ENCODE measurements around the gene PNMA6F.

Gene PNMA6F

GRCh38 chrX:153338836-153339235 lies 17.3 kb upstream of the PNMA6F start:
- Histone ChIP-seq H3K27me3 (ENCODE audit: insufficient read depth, low read length) (no peaks in the 10 kb centered on the region), H3K9ac (ENCODE audit: low read length) (no peak overlapping the region), H4K20me1 (ENCODE audit: insufficient read depth, low read length) (no peaks in the 10 kb centered on the region), H3K4me2 (ENCODE audit: low read length) (no peak overlapping the region), H3K4me1 (ENCODE audit: insufficient read depth, low read length, severe bottlenecking) (peaks cover 24% of the 10 kb centered on the region), H3K9me3 (ENCODE audit: low read length) (no peaks in the 10 kb centered on the region), H3K4me3 (ENCODE audit: low read depth, low read length, poor library complexity, severe bottlenecking) (no peak overlapping the region), H3K27ac (ENCODE audit: low read depth, low read length, poor library complexity, severe bottlenecking) (no peak overlapping the region), H2AFZ (ENCODE audit: low read length) (no peak overlapping the region), H3F3A (ENCODE audit: insufficient read depth, low read length) (no peaks in the 10 kb centered on the region), H3K9me2 (ENCODE audit: low read depth, low read length) (no peaks in the 10 kb centered on the region), H3K79me2 (ENCODE audit: insufficient read depth, low read length) (no peaks in the 10 kb centered on the region), H3K36me3 (ENCODE audit: insufficient read depth, low read length) (peaks cover 44% of the 10 kb centered on the region)
- TF ChIP-seq CTCF (IDR thresholded peaks at IDR 0.05; ENCODE audit: low read length) (no peak), EZH2 (IDR thresholded peaks at IDR 0.05; ENCODE audit: borderline replicate concordance, low read length) (no peak)

- Histone ChIP-seq H3K9ac (ENCODE audit: low read length) (no peak overlapping the region), H3K27me3 (ENCODE audit: insufficient read depth, low read length) (no peaks in the 10 kb centered on the region), H3K9me3 (ENCODE audit: low read length) (no peaks in the 10 kb centered on the region), H3K79me2 (ENCODE audit: insufficient read depth, low read length) (no peaks in the 10 kb centered on the region), H2AFZ (ENCODE audit: low read length) (no peak overlapping the region), H3K4me3 (ENCODE audit: low read depth, low read length, poor library complexity, severe bottlenecking) (no peak overlapping the region), H3K4me2 (ENCODE audit: low read length) (no peak overlapping the region), H3K36me3 (ENCODE audit: insufficient read depth, low read length) (peaks cover 40% of the 10 kb centered on the region), H3K4me1 (ENCODE audit: insufficient read depth, low read length, severe bottlenecking) (peaks cover 30% of the 10 kb centered on the region), H3F3A (ENCODE audit: insufficient read depth, low read length) (no peaks in the 10 kb centered on the region), H4K20me1 (ENCODE audit: insufficient read depth, low read length) (no peaks in the 10 kb centered on the region), H3K9me2 (ENCODE audit: low read depth, low read length) (no peaks in the 10 kb centered on the region), H3K27ac (ENCODE audit: low read depth, low read length, poor library complexity, severe bottlenecking) (peak overlapping the region; percentile 17)
- no peak for TF ChIP-seq EZH2 (IDR thresholded peaks at IDR 0.05; ENCODE audit: borderline replicate concordance, low read length)
- no peak for TF ChIP-seq CTCF (IDR thresholded peaks at IDR 0.05; ENCODE audit: low read length)
These were observed 15.4 kb upstream of the PNMA6F start for GRCh38 chrX:153336988-153337387.

- TF ChIP-seq EZH2 (IDR thresholded peaks at IDR 0.05; ENCODE audit: borderline replicate concordance, low read length) (no peak), CTCF (IDR thresholded peaks at IDR 0.05; ENCODE audit: low read length) (no peak)
- no peak overlapping the region; the same call in 1 of the 2 replicates for H3K9ac ChIP-seq (ENCODE audit: low read length)
- peak overlapping the region; percentile 46 for H3K27ac ChIP-seq (ENCODE audit: low read depth, low read length, poor library complexity, severe bottlenecking)
- H3K9me3 ChIP-seq (ENCODE audit: low read length), result no peaks in the 10 kb centered on the region
- no peaks in the 10 kb centered on the region for H3K27me3 ChIP-seq (ENCODE audit: insufficient read depth, low read length)
- peaks cover 30% of the 10 kb centered on the region for H3K4me1 ChIP-seq (ENCODE audit: insufficient read depth, low read length, severe bottlenecking)
- peak overlapping the region; percentile 91 for H3K4me3 ChIP-seq (ENCODE audit: low read depth, low read length, poor library complexity, severe bottlenecking)
- H3F3A ChIP-seq (ENCODE audit: insufficient read depth, low read length), result no peaks in the 10 kb centered on the region
- H3K4me2 ChIP-seq (ENCODE audit: low read length), result peak overlapping the region; percentile 71
- H3K9me2 ChIP-seq (ENCODE audit: low read depth, low read length), result no peaks in the 10 kb centered on the region
- no peaks in the 10 kb centered on the region for H3K79me2 ChIP-seq (ENCODE audit: insufficient read depth, low read length)
- no peaks in the 10 kb centered on the region for H4K20me1 ChIP-seq (ENCODE audit: insufficient read depth, low read length)
- H3K36me3 ChIP-seq (ENCODE audit: insufficient read depth, low read length), result peaks cover 33% of the 10 kb centered on the region
- H2AFZ ChIP-seq (ENCODE audit: low read length), result no peak overlapping the region
These were observed 14.7 kb upstream of the PNMA6F start for GRCh38 chrX:153336121-153336894.

Measured in OCI-LY1 (cell line).